HG03135 (cell line): Measurements from ENCODE around the gene MGAT1.
A peak's percentile ranks its signal among the peaks of the same experiment; 100 is the strongest.
"Not testable (repeated sequence)": the region's sequence is repeated elsewhere in the genome, so short reads cannot be mapped to it uniquely, and the experiment has no call there.

Experiments used
- ATAC-seq: cut with Tn5 transposase; IDR thresholded peaks from one replicate; pipeline ENCODE4 v1.9.1; 2021; ENCODE audit warnings: mild to moderate bottlenecking, moderate library complexity; ENCODE audit not compliant: unreplicated experiment

The MGAT1 gene

GRCh38 chr5:180807046-180807445 is 4.4 kb upstream of the MGAT1 start:
- ATAC-seq, result no peak

GRCh38 chr5:180806351-180807011 is 3.9 kb upstream of the MGAT1 start:
- ATAC-seq, result no peak

GRCh38 chr5:180804129-180804618 is 1.6 kb upstream of the MGAT1 start:
- no peak for ATAC-seq

- peak; percentile 49 for ATAC-seq
These were observed 849 bp upstream of the MGAT1 start for GRCh38 chr5:180803181-180804128.

GRCh38 chr5:180801596-180802324 is 846 bp downstream of the MGAT1 start:
- ATAC-seq, result no peak

- no peak for ATAC-seq
These were observed 2.5 kb downstream of the MGAT1 start for GRCh38 chr5:180799902-180800801.

GRCh38 chr5:180799194-180799593 is 3.4 kb downstream of the MGAT1 start:
- ATAC-seq, result no peak

- no peak for ATAC-seq
These were observed 4.4 kb downstream of the MGAT1 start for GRCh38 chr5:180798193-180798592.

- ATAC-seq, result no peak
These were observed 5.1 kb downstream of the MGAT1 start for GRCh38 chr5:180797256-180798192.

GRCh38 chr5:180795771-180796313 is 6.8 kb downstream of the MGAT1 start:
- ATAC-seq, result no peak

- ATAC-seq, result no peak
These were observed 9.7 kb downstream of the MGAT1 start for GRCh38 chr5:180792965-180793287.

- no peak for ATAC-seq
These were observed 10.2 kb downstream of the MGAT1 start for GRCh38 chr5:180792287-180792964.

GRCh38 chr5:180791611-180792213 is 10.9 kb downstream of the MGAT1 start:
- ATAC-seq, result no peak

- ATAC-seq, result no peak
These were observed 12.1 kb downstream of the MGAT1 start for GRCh38 chr5:180790524-180790923.

- ATAC-seq, result no peak
These were observed 12.6 kb downstream of the MGAT1 start for GRCh38 chr5:180790020-180790419.

GRCh38 chr5:180788651-180789410 is 13.8 kb downstream of the MGAT1 start:
- ATAC-seq, result not testable (repeated sequence)

GRCh38 chr5:180787711-180788431 is 14.7 kb downstream of the MGAT1 start:
- ATAC-seq, result no peak
